GM12874 (cell line): Measurements from ENCODE around the gene NPSR1.

Experiments used
- CTCF ChIP-seq: IDR thresholded peaks from 2 replicates; pipeline ENCODE4 v1.5.1; 2011; ENCODE audit warnings: low read depth, mild to moderate bottlenecking, control low read depth, low read length, moderate library complexity; ENCODE audit not compliant: insufficient read depth

NPSR1 gene

GRCh38 chr7:34657632-34658268, at the start of gene NPSR1:
Gene NPSR1 (plus strand): TSS chr7:34658218. CDS start chr7:34658413, 195 bp downstream.
- no peak for TF ChIP-seq CTCF

GRCh38 chr7:34612661-34613060, 45.4 kb upstream of the NPSR1 start:
- TF ChIP-seq CTCF, result no peak

GRCh38 chr7:34620425-34620824, 37.6 kb upstream of the NPSR1 start:
- TF ChIP-seq CTCF, result no peak

GRCh38 chr7:34622182-34622581, 35.8 kb upstream of the NPSR1 start:
- TF ChIP-seq CTCF, result no peak

GRCh38 chr7:34622771-34623250, 35.2 kb upstream of the NPSR1 start:
- no peak for TF ChIP-seq CTCF

GRCh38 chr7:34628618-34629017, 29.4 kb upstream of the NPSR1 start:
- TF ChIP-seq CTCF, result 0 out of 2 replicates have a peak, but pooled peaks have one; percentile 6

- TF ChIP-seq CTCF, result no peak
Observed at GRCh38 chr7:34652809-34653208, 5.2 kb upstream of the NPSR1 start.
